Mammary epithelial cell (primary cell): Measurements from ENCODE around the gene NBPF19.
"Not testable (repeated sequence)": the region's sequence is repeated elsewhere in the genome, so short reads cannot be mapped to it uniquely, and the experiment has no call there.

Experiments used
- EZH2 ChIP-seq: IDR thresholded peaks from 2 replicates; pipeline ENCODE4 v1.6.1; 2012; ENCODE audit warnings: low read length, inconsistent platforms, borderline replicate concordance
- TF ChIP-seq, protein P1 (sequence below), 2 donors: IDR thresholded peaks in 1 of 2; conservative IDR thresholded peaks in 1 of 2; 2 replicates each; pipeline ENCODE4 v1.5.1; 2011 to 2012; ENCODE audit warnings: inconsistent platforms in 2 of 2, low read length in 2 of 2, mild to moderate bottlenecking in 2 of 2, control low read depth in 1 of 2, low read depth in 1 of 2; ENCODE audit not compliant: insufficient read depth in 1 of 2; ENCODE audit errors: extremely low read depth in 1 of 2

DNA sequence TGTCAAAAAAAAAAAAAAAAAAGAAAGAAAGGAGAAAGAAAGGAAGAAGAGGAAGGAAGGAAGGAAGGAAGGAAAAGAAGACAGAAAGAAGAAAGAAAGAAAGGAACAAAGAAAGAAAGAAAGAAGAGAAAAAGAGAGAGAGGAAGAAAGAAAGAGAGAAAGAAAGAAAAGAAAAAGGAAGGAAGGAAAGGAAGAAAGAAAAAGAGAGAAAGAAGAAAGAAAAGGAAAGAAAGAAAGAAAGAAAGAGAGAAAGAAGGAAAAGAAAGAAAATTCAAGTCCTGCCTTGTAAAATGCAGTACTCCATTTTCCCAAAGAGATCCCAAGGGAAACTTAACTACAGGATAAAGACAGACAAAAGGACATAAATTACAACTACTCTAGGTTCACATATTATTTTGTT is 97.9 kb downstream of the NBPF19 start:
- TF ChIP-seq, protein P1, sequence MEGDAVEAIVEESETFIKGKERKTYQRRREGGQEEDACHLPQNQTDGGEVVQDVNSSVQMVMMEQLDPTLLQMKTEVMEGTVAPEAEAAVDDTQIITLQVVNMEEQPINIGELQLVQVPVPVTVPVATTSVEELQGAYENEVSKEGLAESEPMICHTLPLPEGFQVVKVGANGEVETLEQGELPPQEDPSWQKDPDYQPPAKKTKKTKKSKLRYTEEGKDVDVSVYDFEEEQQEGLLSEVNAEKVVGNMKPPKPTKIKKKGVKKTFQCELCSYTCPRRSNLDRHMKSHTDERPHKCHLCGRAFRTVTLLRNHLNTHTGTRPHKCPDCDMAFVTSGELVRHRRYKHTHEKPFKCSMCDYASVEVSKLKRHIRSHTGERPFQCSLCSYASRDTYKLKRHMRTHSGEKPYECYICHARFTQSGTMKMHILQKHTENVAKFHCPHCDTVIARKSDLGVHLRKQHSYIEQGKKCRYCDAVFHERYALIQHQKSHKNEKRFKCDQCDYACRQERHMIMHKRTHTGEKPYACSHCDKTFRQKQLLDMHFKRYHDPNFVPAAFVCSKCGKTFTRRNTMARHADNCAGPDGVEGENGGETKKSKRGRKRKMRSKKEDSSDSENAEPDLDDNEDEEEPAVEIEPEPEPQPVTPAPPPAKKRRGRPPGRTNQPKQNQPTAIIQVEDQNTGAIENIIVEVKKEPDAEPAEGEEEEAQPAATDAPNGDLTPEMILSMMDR (conservative IDR thresholded peaks at IDR 0.05 in 1 of 2, IDR thresholded peaks at IDR 0.05 in 1 of 2; ENCODE audit: extremely low read depth in 1 of 2, insufficient read depth in 1 of 2, low read depth in 1 of 2, low read length in 2 of 2), result not testable (repeated sequence)
- not testable (repeated sequence) for TF ChIP-seq EZH2
